Loucy (cell line): ENCODE data around the gene ULK1.

Experiments used
- H2AFZ ChIP-seq: fragments of 200-600 bp; sonication (generic); 2 replicates; pipeline ENCODE4 v1.6.0; 2016; ENCODE audit warnings: antibody characterized with exemption, mild to moderate bottlenecking, low read length, moderate library complexity
- H3F3A ChIP-seq: fragments of 200-600 bp; 2 replicates; pipeline ENCODE4 v1.6.0; 2016; ENCODE audit warnings: antibody characterized with exemption, low read depth, mild to moderate bottlenecking
- H3K27me3 ChIP-seq: fragments of 200-600 bp; sonication (generic); 2 replicates; pipeline ENCODE4 v1.6.1; 2014; ENCODE audit warnings: low read length, mild to moderate bottlenecking; ENCODE audit not compliant: insufficient read depth, poor library complexity, severe bottlenecking
- H3K36me3 ChIP-seq: fragments of 200-600 bp; sonication (generic); 2 replicates; pipeline ENCODE4 v1.6.1; 2016; ENCODE audit warnings: low read length; ENCODE audit not compliant: insufficient read depth
- H3K4me1 ChIP-seq: fragments of 200-600 bp; sonication (generic); 2 replicates; pipeline ENCODE4 v1.5.1; 2014; ENCODE audit warnings: low read length, mild to moderate bottlenecking; ENCODE audit not compliant: insufficient read depth, poor library complexity, severe bottlenecking
- H3K4me2 ChIP-seq: fragments of 200-600 bp; sonication (generic); 2 replicates; pipeline ENCODE4 v1.6.0; 2014; ENCODE audit warnings: antibody characterized with exemption, low read length, low read depth, mild to moderate bottlenecking; ENCODE audit not compliant: poor library complexity, severe bottlenecking
- H3K4me3 ChIP-seq: fragments of 200-600 bp; sonication (generic); 2 replicates; pipeline ENCODE4 v1.5.1; 2014; ENCODE audit warnings: low read length, mild to moderate bottlenecking, mixed read lengths; ENCODE audit not compliant: poor library complexity, severe bottlenecking
- H3K79me2 ChIP-seq: fragments of 200-600 bp; sonication (generic); 2 replicates; pipeline ENCODE4 v1.6.1; 2014; ENCODE audit warnings: low read length; ENCODE audit not compliant: insufficient read depth
- H3K9ac ChIP-seq: fragments of 200-600 bp; sonication (generic); 2 replicates; pipeline ENCODE4 v1.6.0; 2014; ENCODE audit warnings: mild to moderate bottlenecking, low read depth, low read length, moderate library complexity; ENCODE audit not compliant: poor library complexity, severe bottlenecking
- H3K9me2 ChIP-seq: fragments of 200-600 bp; sonication (generic); replicated peaks from 2 replicates; pipeline ENCODE4 v1.6.1; 2016; ENCODE audit warnings: low read depth, low read length, mixed read lengths
- H3K9me3 ChIP-seq: fragments of 200-600 bp; sonication (generic); 2 replicates; pipeline ENCODE4 v1.6.1; 2014; ENCODE audit warnings: mild to moderate bottlenecking, antibody characterized with exemption, low read length, low read depth; ENCODE audit not compliant: insufficient read depth
- H4K20me1 ChIP-seq: fragments of 200-600 bp; sonication (generic); 2 replicates; pipeline ENCODE4 v1.6.0; 2014; ENCODE audit warnings: antibody characterized with exemption, low read length, mild to moderate bottlenecking; ENCODE audit not compliant: insufficient read depth, poor library complexity, severe bottlenecking
- CTCF ChIP-seq: fragments of 200-600 bp; sonication (generic); conservative IDR thresholded peaks from 2 replicates; pipeline ENCODE4 v1.5.1; 2014; ENCODE audit warnings: mild to moderate bottlenecking, antibody characterized with exemption, low read length
- EZH2phosphoT487 ChIP-seq: fragments of 200-600 bp; IDR thresholded peaks from 2 replicates; pipeline ENCODE4 v1.6.1; 2018; ENCODE audit warnings: antibody characterized with exemption, mild to moderate bottlenecking, moderate library complexity, borderline replicate concordance

Gene ULK1

GRCh38 chr12:131892711-131893604 is 1.5 kb upstream of the ULK1 start:
- H3K9me2 ChIP-seq: no peaks in the 10 kb centered on the region
- H3K79me2 ChIP-seq: peaks cover 28% of the 10 kb centered on the region
- H3F3A ChIP-seq: no peaks in the 10 kb centered on the region; the same call in 1 of the 2 replicates
- H3K27me3 ChIP-seq: no peaks in the 10 kb centered on the region
- H3K9ac ChIP-seq: no peak overlapping the region
- no peaks in the 10 kb centered on the region for H3K9me3 ChIP-seq
- TF ChIP-seq CTCF (no peak), EZH2phosphoT487 (no peak)
- H3K4me3 ChIP-seq: no peak overlapping the region
- no peak overlapping the region for H3K4me2 ChIP-seq
- no peaks in the 10 kb centered on the region for H3K36me3 ChIP-seq
- H2AFZ ChIP-seq: no peak overlapping the region
- peaks cover 18% of the 10 kb centered on the region for H3K4me1 ChIP-seq
- peaks cover 26% of the 10 kb centered on the region for H4K20me1 ChIP-seq

GRCh38 chr12:131893605-131894312 is 663 bp upstream of the ULK1 start:
- H3K4me2 ChIP-seq: peak overlapping the region; percentile 48
- no peak for TF ChIP-seq CTCF
- H3K79me2 ChIP-seq: peaks cover 33% of the 10 kb centered on the region
- no peaks in the 10 kb centered on the region for H3K9me2 ChIP-seq
- H3K27me3 ChIP-seq: no peaks in the 10 kb centered on the region
- H3K4me1 ChIP-seq: peaks cover 18% of the 10 kb centered on the region
- no peaks in the 10 kb centered on the region for H3K9me3 ChIP-seq
- no peak overlapping the region for H3K9ac ChIP-seq
- H3K4me3 ChIP-seq: no peak overlapping the region
- H3F3A ChIP-seq: no peaks in the 10 kb centered on the region; the same call in 1 of the 2 replicates
- no peaks in the 10 kb centered on the region for H3K36me3 ChIP-seq
- H4K20me1 ChIP-seq: peaks cover 28% of the 10 kb centered on the region
- no peak overlapping the region for H2AFZ ChIP-seq

GRCh38 chr12:131894981-131895639 is 688 bp downstream of the ULK1 start:
- Histone ChIP-seq H2AFZ (no peak overlapping the region), H3K9ac (peak overlapping the region; percentile 80), H3K4me1 (peaks cover 18% of the 10 kb centered on the region), H3K4me3 (peak overlapping the region; percentile 91), H3F3A (no peaks in the 10 kb centered on the region; the same call in 1 of the 2 replicates), H3K9me3 (no peaks in the 10 kb centered on the region), H3K36me3 (no peaks in the 10 kb centered on the region), H4K20me1 (peaks cover 28% of the 10 kb centered on the region), H3K9me2 (no peaks in the 10 kb centered on the region), H3K79me2 (peaks cover 36% of the 10 kb centered on the region), H3K27me3 (no peaks in the 10 kb centered on the region), H3K4me2 (peak overlapping the region; percentile 96)
- TF ChIP-seq CTCF (no peak), EZH2phosphoT487 (no peak)
